NCI-H524 treated with DMSO at 0.1 percent for 48 hours (cell line): ENCODE measurements around the gene MMP10.

ENCODE experiments used
- DNase-seq: peaks from one replicate; lab custom pipeline; 2025; lab: John Stamatoyannopoulos, UW

The MMP10 gene

GRCh38 chr11:102729849-102730815 is 50.3 kb downstream of the MMP10 start:
- DNase-seq: no peak

- no peak for DNase-seq
Measured at GRCh38 chr11:102727890-102728289, 52.5 kb downstream of the MMP10 start.

DNA sequence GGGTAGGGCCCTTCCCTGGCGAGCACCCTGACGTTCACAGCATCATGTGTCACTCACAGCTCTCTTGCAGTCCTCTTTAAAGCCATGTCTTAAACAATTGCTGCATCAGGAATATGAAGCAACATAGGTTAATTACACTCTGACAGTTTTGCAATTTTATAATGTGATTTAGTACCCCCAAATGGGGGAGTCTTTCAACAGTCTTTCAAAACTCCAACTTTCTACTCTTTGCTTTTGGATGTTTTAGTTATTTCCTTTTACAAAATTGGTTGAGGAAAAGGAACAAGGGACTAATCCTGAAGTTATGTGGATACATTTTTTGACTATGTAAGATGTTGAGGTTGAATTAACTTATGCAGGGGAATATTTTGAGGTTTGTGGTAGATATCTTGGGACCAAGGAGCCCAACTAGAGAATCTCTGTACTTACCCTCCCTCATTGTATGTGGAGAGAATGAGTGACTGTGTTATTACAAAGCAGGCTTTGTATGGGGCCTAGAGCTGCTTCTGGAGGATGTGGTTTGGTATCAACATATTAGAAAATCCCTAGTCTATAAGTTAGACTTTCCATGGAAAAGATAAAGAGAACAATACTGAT is 55.4 kb downstream of the MMP10 start, which contains the start of gene MMP8:
TSS of gene MMP8 (minus strand) at position 51 of the 597 bp plus-strand sequence. CDS start 99 bp downstream, outside the sequence.
- no peak for DNase-seq

- no peak for DNase-seq
Measured at GRCh38 chr11:102722821-102723220, 57.6 kb downstream of the MMP10 start.
